ENCODE data around the gene NETO2. TPM values are rescaled to one million over a fixed set of nuclear protein-coding genes. Genes with fewer than 3 reads are reported as not detected.

NETO2 gene
- total and polyA plus RNA-seq, 10 of the 15 experiments (the other 5 are each of a cell fraction or from before 2014, with no cell fraction given) = 8.5 to 53.1 (median 27.0) TPM

- TF ChIP-seq CTCF (IDR thresholded peaks at IDR 0.05 in 2 of 3, conservative IDR thresholded peaks at IDR 0.05 in 1 of 3; ENCODE audit: control insufficient read depth in 2 of 3, extremely low read depth in 1 of 3, insufficient read depth in 1 of 3, low read depth in 3 of 3, low read length in 3 of 3) (peak in 2 of 3 experiments; percentile 13; a peak in 2 of 6 replicates), PAX8 (IDR thresholded peaks at IDR 0.05) (no peak), NBN (IDR thresholded peaks at IDR 0.05) (no peak), SUZ12 (IDR thresholded peaks at IDR 0.05; ENCODE audit: unreplicated experiment) (no peak), RAD21 (IDR thresholded peaks at IDR 0.05; ENCODE audit: insufficient read depth, low read depth, low read length) (0 out of 2 replicates have a peak, but pooled peaks have one; percentile 15)
Observed at GRCh38 chr16:47036201-47036600, 107.5 kb downstream of the NETO2 start (continued).

GRCh38 chr16:47035436-47035835 lies 108.3 kb downstream of the NETO2 start:
- no TSS peak for BruUV-seq (replicated peaks)
- H3K79me2 ChIP-seq (ENCODE audit: control insufficient read depth, insufficient read depth, low read length) = no peaks in the 10 kb centered on the region
- RAD21 ChIA-PET (ENCODE audit: unreplicated experiment) = interaction anchor here (2.5 to 2.6 kb wide), 2 partner anchors 17 to 107 kb away, joined by 8 to 10 read pairs; no protein-coding TSS in a partner anchor
- H4K20me1 ChIP-seq (ENCODE audit: control insufficient read depth, insufficient read depth) = no peaks in the 10 kb centered on the region
- H3K4me1 ChIP-seq (ENCODE audit: control insufficient read depth, insufficient read depth, low read length) = peaks cover 16% of the 10 kb centered on the region
- H3K27ac ChIP-seq (ENCODE audit: control insufficient read depth, insufficient read depth) = no peak overlapping the region
- SMC1A ChIA-PET (ENCODE audit: uncharacterized antibody, unreplicated experiment) = interaction anchor here (1.3 to 2.3 kb wide), 6 partner anchors 12 to 106 kb away, joined by 3 to 10 read pairs (median 8); no protein-coding TSS in a partner anchor
- no peaks in the 10 kb centered on the region for H3K36me3 ChIP-seq (ENCODE audit: control insufficient read depth in 2 of 2, insufficient read depth in 2 of 2, low read length in 1 of 2)
- ATAC-seq (no peak), DNase-seq (ENCODE audit: low read depth, low spot score) (no peak), FAIRE-seq (no peak)
- intact Hi-C loops (cut with micrococcal nuclease; ENCODE audit: unreplicated experiment) = loop anchor here (5.0 to 10.0 kb wide), 2 partner anchors 1019 to 1122 kb away; partner anchors contain the start of gene ABCC12
- H3K9ac ChIP-seq (ENCODE audit: control insufficient read depth, insufficient read depth, low read length) = no peak overlapping the region
- POLR2A ChIA-PET = no interaction called here
- CTCF ChIA-PET = interaction anchor here (1.0 to 2.5 kb wide), 3 partner anchors 11 to 108 kb away, joined by 4 to 12 read pairs (median 5); partner anchors contain the start of gene NETO2
- H2AFZ ChIP-seq (ENCODE audit: control insufficient read depth, low read depth, low read length) = no peak overlapping the region
- H3K4me3 ChIP-seq = no peak overlapping the region
- in situ Hi-C loops (cut with MboI) = loop anchor here (5.0 kb wide), 1 partner anchor 1127 kb away; no protein-coding TSS in a partner anchor
- 72% methylated on average over 8 of the region's 8 CpGs for WGBS (ENCODE audit: insufficient coverage, insufficient replicate concordance, low lambda C conversion rate, missing lambda C conversion rate)
- H3K4me2 ChIP-seq (ENCODE audit: control insufficient read depth, insufficient read depth) = no peak overlapping the region; the same call in 1 of the 2 replicates
- no peaks in the 10 kb centered on the region for H3K27me3 ChIP-seq (replicated peaks in 1 of 2; ENCODE audit: control insufficient read depth in 2 of 2, insufficient read depth in 2 of 2, low read length in 1 of 2)
- no peaks in the 10 kb centered on the region for H3K9me3 ChIP-seq (replicated peaks; ENCODE audit: control insufficient read depth, insufficient read depth, low read length)
- TF ChIP-seq BCL3 (IDR thresholded peaks at IDR 0.05; ENCODE audit: borderline replicate concordance, insufficient read depth, low read depth, low read length, poor library complexity, severe bottlenecking) (no peak), MYC (IDR thresholded peaks at IDR 0.05; ENCODE audit: insufficient read depth, insufficient read length, insufficient replicate concordance, low read length, severe bottlenecking) (no peak), ZSCAN29 (IDR thresholded peaks at IDR 0.05) (no peak), SIX5 (IDR thresholded peaks at IDR 0.05; ENCODE audit: low read depth, low read length, severe bottlenecking) (no peak), POLR2AphosphoS5 (IDR thresholded peaks at IDR 0.05; ENCODE audit: low read length) (no peak), PAX5 (IDR thresholded peaks at IDR 0.05; ENCODE audit: borderline replicate concordance, low read depth, low read length) (no peak), CTCF (IDR thresholded peaks at IDR 0.05 in 2 of 3, conservative IDR thresholded peaks at IDR 0.05 in 1 of 3; ENCODE audit: control insufficient read depth in 2 of 3, extremely low read depth in 1 of 3, insufficient read depth in 1 of 3, low read depth in 3 of 3, low read length in 3 of 3) (no peak), HSF1 (IDR thresholded peaks at IDR 0.05; ENCODE audit: low read depth, low read length) (no peak), NR2C1 (IDR thresholded peaks at IDR 0.05) (no peak)

Data from GM12878 (cell line).